ENCODE measurements around the gene GMPPA. TPM values are rescaled to one million over a fixed set of nuclear protein-coding genes. Genes with fewer than 3 reads are reported as not detected.

The GMPPA gene
- total and polyA plus RNA-seq, 2 donors (not counting 1 experiment from before 2014, with no cell fraction given), result 38.3 to 59.7 TPM

- H4K20me1 ChIP-seq (ENCODE audit: control insufficient read depth, extremely low read depth, insufficient read depth, low read length), result no peaks in the 10 kb centered on the region
- peaks cover 22% of the 10 kb centered on the region for H3K27me3 ChIP-seq (ENCODE audit: control insufficient read depth, insufficient read depth, low read length)
- H3K9me3 ChIP-seq (ENCODE audit: control insufficient read depth, insufficient read depth, low read depth, low read length), result no peaks in the 10 kb centered on the region
- H3K9ac ChIP-seq (ENCODE audit: insufficient read depth, low read length), result no peak overlapping the region
- TF ChIP-seq CTCF (conservative IDR thresholded peaks at IDR 0.05 in 1 of 2, IDR thresholded peaks at IDR 0.05 in 1 of 2; ENCODE audit: low read depth in 1 of 2, low read length in 2 of 2) (no peak), EZH2 (IDR thresholded peaks at IDR 0.05; ENCODE audit: low read length, missing control alignments) (no peak)
- DNase-seq (ENCODE audit: low read depth in 2 of 2), result no peak
- no peaks in the 10 kb centered on the region for H3K79me2 ChIP-seq (ENCODE audit: control insufficient read depth, insufficient read depth, low read length)
- H3K27ac ChIP-seq (ENCODE audit: insufficient read depth, low read length), result no peak overlapping the region
- H3K4me3 ChIP-seq (replicated peaks in 1 of 4; ENCODE audit: control extremely low read depth in 1 of 4, insufficient read depth in 1 of 4, low read depth in 3 of 4, low read length in 4 of 4), result no peak overlapping the region
- no peaks in the 10 kb centered on the region for H3K4me1 ChIP-seq (ENCODE audit: control insufficient read depth, extremely low read depth, insufficient read depth, low read length)
- H3K36me3 ChIP-seq (ENCODE audit: control insufficient read depth, insufficient read depth, low read length), result no peaks in the 10 kb centered on the region
- no peak overlapping the region for H2AFZ ChIP-seq (ENCODE audit: low read length)
- no peak overlapping the region for H3K4me2 ChIP-seq (ENCODE audit: extremely low read depth, insufficient read depth, low read length)
These were observed 8.0 kb upstream of the GMPPA start for GRCh38 chr2:219490600-219491130.

DNA sequence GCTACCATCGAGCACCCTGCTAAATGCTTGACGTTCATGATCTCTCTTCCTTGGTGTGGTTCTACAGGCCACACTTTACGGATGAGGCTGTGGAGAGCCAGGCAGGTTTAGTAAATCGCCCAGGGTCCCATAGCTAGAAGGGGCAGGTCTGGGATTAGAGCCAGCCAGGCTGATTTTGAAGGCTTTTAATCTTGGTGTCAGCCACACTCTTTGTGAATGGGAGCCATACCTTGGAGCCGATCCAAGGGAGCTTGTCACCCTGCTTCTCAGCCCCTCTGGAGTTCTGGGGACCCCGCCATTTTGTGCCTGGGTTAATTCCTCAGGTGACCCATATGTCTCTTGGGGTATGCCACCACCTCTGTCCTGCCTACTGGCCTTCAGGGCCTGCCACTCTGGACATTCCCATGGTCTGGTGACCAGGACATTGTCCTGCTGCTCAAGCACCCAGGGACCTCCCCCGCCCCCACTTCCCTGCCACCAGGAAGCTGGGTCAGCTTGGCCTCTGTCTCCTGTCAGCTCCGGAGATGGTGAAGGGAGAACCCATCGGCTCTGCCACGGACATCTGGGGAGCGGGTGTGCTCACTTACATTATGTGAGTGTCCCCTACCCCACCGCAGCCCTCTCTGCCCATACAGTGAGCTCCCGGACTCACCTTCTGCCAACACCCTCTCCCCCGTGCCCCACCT lies 7.3 kb upstream of the GMPPA start:
- no peaks in the 10 kb centered on the region for H4K20me1 ChIP-seq (ENCODE audit: control insufficient read depth, extremely low read depth, insufficient read depth, low read length)
- H3K27ac ChIP-seq (ENCODE audit: insufficient read depth, low read length), result no peak overlapping the region

DNA sequence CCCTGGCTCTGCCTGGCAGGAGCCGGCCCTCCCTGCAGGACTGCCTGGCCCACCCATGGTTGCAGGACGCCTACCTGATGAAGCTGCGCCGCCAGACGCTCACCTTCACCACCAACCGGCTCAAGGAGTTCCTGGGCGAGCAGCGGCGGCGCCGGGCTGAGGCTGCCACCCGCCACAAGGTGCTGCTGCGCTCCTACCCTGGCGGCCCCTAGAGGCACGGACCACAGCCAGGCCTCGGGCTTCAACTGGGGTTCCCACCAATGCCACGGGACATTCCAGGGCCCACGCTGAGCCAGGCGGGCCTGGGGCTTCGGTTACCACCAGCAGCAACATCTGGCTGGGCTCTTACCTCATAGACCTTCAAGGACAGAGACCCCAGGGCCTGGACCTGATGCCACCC lies 6.1 kb upstream of the GMPPA start:
- no peak overlapping the region for H3K9ac ChIP-seq (ENCODE audit: insufficient read depth, low read length)
- H3K27me3 ChIP-seq (ENCODE audit: control insufficient read depth, insufficient read depth, low read length), result peaks cover 19% of the 10 kb centered on the region
- no peaks in the 10 kb centered on the region for H3K36me3 ChIP-seq (ENCODE audit: control insufficient read depth, insufficient read depth, low read length)
- H3K79me2 ChIP-seq (ENCODE audit: control insufficient read depth, insufficient read depth, low read length), result no peaks in the 10 kb centered on the region
- TF ChIP-seq CTCF (conservative IDR thresholded peaks at IDR 0.05 in 1 of 2, IDR thresholded peaks at IDR 0.05 in 1 of 2; ENCODE audit: low read depth in 1 of 2, low read length in 2 of 2) (no peak), EZH2 (IDR thresholded peaks at IDR 0.05; ENCODE audit: low read length, missing control alignments) (no peak)
- H3K9me3 ChIP-seq (ENCODE audit: control insufficient read depth, insufficient read depth, low read depth, low read length), result no peaks in the 10 kb centered on the region
- H4K20me1 ChIP-seq (ENCODE audit: control insufficient read depth, extremely low read depth, insufficient read depth, low read length), result no peaks in the 10 kb centered on the region
- H3K27ac ChIP-seq (ENCODE audit: insufficient read depth, low read length), result no peak overlapping the region
- no peak overlapping the region for H3K4me3 ChIP-seq (replicated peaks in 1 of 4; ENCODE audit: control extremely low read depth in 1 of 4, insufficient read depth in 1 of 4, low read depth in 3 of 4, low read length in 4 of 4)
- no peaks in the 10 kb centered on the region for H3K4me1 ChIP-seq (ENCODE audit: control insufficient read depth, extremely low read depth, insufficient read depth, low read length)
- no peak overlapping the region for H2AFZ ChIP-seq (ENCODE audit: low read length)
- DNase-seq (ENCODE audit: low read depth in 2 of 2), result no peak
- H3K4me2 ChIP-seq (ENCODE audit: extremely low read depth, insufficient read depth, low read length), result no peak overlapping the region

More for the DNA sequence above, 7.3 kb upstream of the GMPPA start:
- Histone ChIP-seq H3K36me3 (ENCODE audit: control insufficient read depth, insufficient read depth, low read length) (no peaks in the 10 kb centered on the region), H3K27me3 (ENCODE audit: control insufficient read depth, insufficient read depth, low read length) (peaks cover 17% of the 10 kb centered on the region), H3K4me2 (ENCODE audit: extremely low read depth, insufficient read depth, low read length) (no peak overlapping the region), H3K9ac (ENCODE audit: insufficient read depth, low read length) (no peak overlapping the region), H3K4me3 (replicated peaks in 1 of 4; ENCODE audit: control extremely low read depth in 1 of 4, insufficient read depth in 1 of 4, low read depth in 3 of 4, low read length in 4 of 4) (no peak overlapping the region), H3K9me3 (ENCODE audit: control insufficient read depth, insufficient read depth, low read depth, low read length) (no peaks in the 10 kb centered on the region), H2AFZ (ENCODE audit: low read length) (no peak overlapping the region), H3K4me1 (ENCODE audit: control insufficient read depth, extremely low read depth, insufficient read depth, low read length) (no peaks in the 10 kb centered on the region), H3K79me2 (ENCODE audit: control insufficient read depth, insufficient read depth, low read length) (no peaks in the 10 kb centered on the region)
- no peak for DNase-seq (ENCODE audit: low read depth in 2 of 2)
- TF ChIP-seq EZH2 (IDR thresholded peaks at IDR 0.05; ENCODE audit: low read length, missing control alignments), result no peak
- no peak for TF ChIP-seq CTCF (conservative IDR thresholded peaks at IDR 0.05 in 1 of 2, IDR thresholded peaks at IDR 0.05 in 1 of 2; ENCODE audit: low read depth in 1 of 2, low read length in 2 of 2)

Measured in fibroblast of lung (primary cell).